Stomach (tissue), 4 donors: ENCODE results near the gene SLC5A8.
"Not testable (repeated sequence)": the region's sequence is repeated elsewhere in the genome, so short reads cannot be mapped to it uniquely, and the experiment has no call there.

Source experiments
- CTCF ChIP-seq, 7 experiments: fragments of 450-650 bp in 4 of 7; fragments of 200-600 bp in 3 of 7; sonication (generic) in 3 of 7; IDR thresholded peaks; one replicate each; pipeline ENCODE4 v1.5.1; 2016 to 2019; ENCODE audit warnings: antibody characterized with exemption in 7 of 7, control low read depth in 2 of 7, mild to moderate bottlenecking in 1 of 7
- EP300 ChIP-seq: sonication (generic); formaldehyde crosslinking; IDR thresholded peaks from one replicate; pipeline ENCODE4 v1.6.1; 2017; ENCODE audit warnings: antibody characterized with exemption
- POLR2A ChIP-seq, 4 donors: fragments of 450-650 bp; IDR thresholded peaks; one replicate each; pipeline ENCODE4 v1.6.1; 2016; ENCODE audit warnings: antibody characterized with exemption in 4 of 4, control low read depth in 2 of 4, mild to moderate bottlenecking in 1 of 4, moderate library complexity in 1 of 4
- POLR2AphosphoS5 ChIP-seq, 3 donors: sonication (generic); formaldehyde crosslinking; IDR thresholded peaks; one replicate each; pipeline ENCODE4 v1.6.1; 2016; ENCODE audit warnings: antibody characterized with exemption in 3 of 3

GRCh38 chr12:101145777-101146431 is 64.1 kb downstream of the SLC5A8 start:
- TF ChIP-seq POLR2A (IDR thresholded peaks at IDR 0.05); CTCF (IDR thresholded peaks at IDR 0.05); POLR2AphosphoS5 (IDR thresholded peaks at IDR 0.05); EP300: not testable (repeated sequence)
